Measurements from ENCODE around the gene FBXL14. TPM values are rescaled to one million over a fixed set of nuclear protein-coding genes. Genes with fewer than 3 reads are reported as not detected.
A peak's percentile ranks its signal among the peaks of the same experiment; 100 is the strongest.

Gene FBXL14
- total and polyA plus RNA-seq, 2 experiments from 2014 or later, result 1.9 to 9.3 TPM

DNA sequence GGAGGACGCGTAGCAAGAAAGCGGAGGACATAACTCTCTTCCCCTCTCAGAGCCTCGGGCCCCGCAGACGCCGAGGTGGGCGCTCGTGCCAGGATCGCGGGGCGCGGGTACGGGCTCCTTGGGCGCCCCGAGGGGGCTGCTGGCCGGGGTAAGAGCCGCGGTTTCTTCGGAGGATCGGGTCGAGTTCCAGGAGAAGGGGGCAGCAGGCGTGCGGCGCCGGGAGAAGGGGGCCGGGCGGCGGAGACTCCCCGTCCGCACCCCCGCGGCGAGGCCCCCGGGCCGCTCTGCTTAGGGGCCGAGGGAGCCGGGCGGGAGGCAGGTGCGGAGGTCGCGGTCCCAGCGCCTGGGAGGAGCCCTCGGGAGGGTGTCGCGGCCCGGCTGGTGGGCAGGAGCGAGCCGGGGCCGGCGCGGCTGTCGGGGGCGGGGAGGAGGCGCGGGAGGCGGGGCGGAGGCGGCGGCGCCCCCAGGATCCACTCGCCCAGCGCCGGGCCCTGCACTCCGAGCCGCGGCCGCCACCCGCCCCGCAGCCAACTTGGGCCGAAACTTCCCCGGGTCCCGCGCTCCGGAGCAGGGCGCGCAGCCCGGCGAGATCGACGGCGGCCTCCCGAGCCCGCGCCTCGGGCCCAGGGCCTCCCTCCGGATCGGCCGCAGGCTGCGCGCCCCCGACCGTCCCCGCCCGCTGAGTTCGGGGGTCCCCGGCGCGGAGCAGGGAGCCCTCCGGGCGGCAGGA is 64.4 kb downstream of the FBXL14 start:
- H3K79me2 ChIP-seq (ENCODE audit: insufficient read depth), result peaks cover 78% of the 10 kb centered on the region
- TF ChIP-seq EZH2 (IDR thresholded peaks at IDR 0.05; ENCODE audit: insufficient read depth, poor library complexity, severe bottlenecking), result no peak
- no peak for TF ChIP-seq EZH2phosphoT487 (IDR thresholded peaks at IDR 0.05; ENCODE audit: insufficient read depth, low read depth)
- no peaks in the 10 kb centered on the region for H3K27me3 ChIP-seq (replicated peaks; ENCODE audit: insufficient read depth)
- H3K27ac ChIP-seq, result peak overlapping the region; percentile 55
- peak; percentile 72 for DNase-seq
- H4K20me1 ChIP-seq (ENCODE audit: insufficient read depth), result peaks cover 2% of the 10 kb centered on the region; the same call in 1 of the 2 replicates
- H3K4me2 ChIP-seq (ENCODE audit: unreplicated experiment), result peak overlapping the region; percentile 84
- no peaks in the 10 kb centered on the region for H3K9me3 ChIP-seq (ENCODE audit: low read depth)
- H3K9ac ChIP-seq, result peak overlapping the region; percentile 81
- no peaks in the 10 kb centered on the region for H3K9me2 ChIP-seq (ENCODE audit: insufficient read depth)
- peak overlapping the region; percentile 72 for H3K4me3 ChIP-seq
- H3K4me1 ChIP-seq (ENCODE audit: insufficient read depth), result peaks cover 49% of the 10 kb centered on the region
- WGBS, 2 experiments (ENCODE audit: low coverage in 1 of 2, low lambda C conversion rate in 2 of 2, missing lambda C conversion rate in 2 of 2), result 2% methylated on average over 17 to 48 of the region's 101 CpGs
- H3F3A ChIP-seq (ENCODE audit: insufficient read depth), result peaks cover 51% of the 10 kb centered on the region
- in situ Hi-C loops (cut with MboI), result no loop called here
- peak overlapping the region; percentile 71 for H2AFZ ChIP-seq
- H3K36me3 ChIP-seq (ENCODE audit: low read depth), result no peaks in the 10 kb centered on the region

DNA sequence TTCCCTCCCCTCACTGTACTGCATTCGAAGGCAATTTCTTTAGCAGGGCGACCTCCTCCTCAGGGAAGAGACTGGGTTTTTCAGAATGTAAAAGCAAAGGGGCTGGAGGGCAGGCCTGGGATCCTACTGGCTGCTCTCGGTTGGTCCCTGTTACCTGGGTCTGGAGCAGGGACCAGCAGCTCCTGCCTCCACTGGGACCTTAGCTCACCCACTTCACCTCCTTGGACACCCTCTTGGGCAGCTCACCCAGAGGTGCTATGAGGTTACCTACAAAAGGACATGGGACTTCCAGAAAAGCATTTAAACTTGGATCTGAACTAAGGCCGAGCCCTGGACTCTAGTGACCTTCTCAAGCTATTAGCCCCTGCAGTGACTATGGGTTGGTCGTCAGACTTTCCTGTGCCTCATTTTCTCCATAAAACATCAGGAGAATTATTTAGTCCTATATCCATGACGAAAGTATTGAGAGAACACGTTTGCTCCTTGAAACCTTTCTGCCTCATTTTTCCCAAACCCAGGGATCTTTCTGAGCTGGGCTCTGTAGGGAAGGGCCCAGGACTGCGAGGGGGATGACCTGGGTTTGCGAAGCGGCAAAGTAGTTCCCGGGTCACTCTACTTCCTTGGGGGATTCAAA is 65.0 kb downstream of the FBXL14 start:
- H3F3A ChIP-seq (ENCODE audit: insufficient read depth), result peaks cover 44% of the 10 kb centered on the region
- H3K9ac ChIP-seq, result peak overlapping the region; percentile 81
- H3K4me1 ChIP-seq (ENCODE audit: insufficient read depth), result peaks cover 42% of the 10 kb centered on the region
- H3K9me3 ChIP-seq (ENCODE audit: low read depth), result no peaks in the 10 kb centered on the region
- no peaks in the 10 kb centered on the region for H3K36me3 ChIP-seq (ENCODE audit: low read depth)
- peak overlapping the region; percentile 84 for H3K4me2 ChIP-seq (ENCODE audit: unreplicated experiment)
- WGBS, 2 experiments (ENCODE audit: low coverage in 1 of 2, low lambda C conversion rate in 2 of 2, missing lambda C conversion rate in 2 of 2), result 41 to 42% methylated on average over 11 of the region's 11 CpGs
- no peak for TF ChIP-seq EZH2 (IDR thresholded peaks at IDR 0.05; ENCODE audit: insufficient read depth, poor library complexity, severe bottlenecking)
- TF ChIP-seq EZH2phosphoT487 (IDR thresholded peaks at IDR 0.05; ENCODE audit: insufficient read depth, low read depth), result no peak
- no peaks in the 10 kb centered on the region for H3K9me2 ChIP-seq (ENCODE audit: insufficient read depth)
- H4K20me1 ChIP-seq (ENCODE audit: insufficient read depth), result no peaks in the 10 kb centered on the region; the same call in 1 of the 2 replicates
- no peaks in the 10 kb centered on the region for H3K27me3 ChIP-seq (replicated peaks; ENCODE audit: insufficient read depth)
- peak; percentile 50 for DNase-seq
- H3K79me2 ChIP-seq (ENCODE audit: insufficient read depth), result peaks cover 72% of the 10 kb centered on the region
- in situ Hi-C loops (cut with MboI), result no loop called here
- H2AFZ ChIP-seq, result peak overlapping the region; percentile 71
- peak overlapping the region; percentile 55 for H3K27ac ChIP-seq
- peak overlapping the region; percentile 72 for H3K4me3 ChIP-seq

DNA sequence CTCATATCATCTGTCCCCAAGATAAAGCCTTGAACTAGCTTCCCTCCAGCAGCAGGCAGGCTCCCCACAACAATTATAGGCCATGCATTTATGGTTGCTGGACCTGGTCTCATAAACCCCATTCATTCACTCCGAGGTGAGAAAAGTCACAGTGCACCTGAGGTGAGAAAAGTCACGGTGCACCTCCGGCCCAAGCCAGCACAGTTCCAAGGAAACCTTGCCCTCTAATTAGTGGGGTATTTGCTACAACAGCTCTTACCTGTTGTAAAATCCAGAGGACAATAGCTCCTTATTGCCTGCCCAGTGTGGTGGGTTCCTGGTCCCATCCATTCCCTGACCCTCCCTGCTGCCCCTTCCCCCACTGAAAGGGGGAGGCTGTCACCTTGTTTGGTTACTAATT is 65.6 kb downstream of the FBXL14 start:
- Histone ChIP-seq H3K36me3 (ENCODE audit: low read depth) (no peaks in the 10 kb centered on the region), H3K27me3 (replicated peaks; ENCODE audit: insufficient read depth) (no peaks in the 10 kb centered on the region), H2AFZ (no peak overlapping the region), H3K9ac (peak overlapping the region; percentile 81), H3K9me3 (ENCODE audit: low read depth) (no peaks in the 10 kb centered on the region), H3K27ac (peak overlapping the region; percentile 82), H3F3A (ENCODE audit: insufficient read depth) (peaks cover 39% of the 10 kb centered on the region), H3K4me3 (peak overlapping the region; percentile 72; the same call in 1 of the 2 replicates), H3K4me2 (ENCODE audit: unreplicated experiment) (peak overlapping the region; percentile 84), H4K20me1 (ENCODE audit: insufficient read depth) (no peaks in the 10 kb centered on the region; the same call in 1 of the 2 replicates), H3K9me2 (ENCODE audit: insufficient read depth) (no peaks in the 10 kb centered on the region), H3K4me1 (ENCODE audit: insufficient read depth) (peaks cover 37% of the 10 kb centered on the region), H3K79me2 (ENCODE audit: insufficient read depth) (peaks cover 66% of the 10 kb centered on the region)
- 97 to 100% methylated on average over 3 of the region's 3 CpGs for WGBS, 2 experiments (ENCODE audit: low coverage in 1 of 2, low lambda C conversion rate in 2 of 2, missing lambda C conversion rate in 2 of 2)
- in situ Hi-C loops (cut with MboI), result no loop called here
- TF ChIP-seq EZH2phosphoT487 (IDR thresholded peaks at IDR 0.05; ENCODE audit: insufficient read depth, low read depth) (no peak), EZH2 (IDR thresholded peaks at IDR 0.05; ENCODE audit: insufficient read depth, poor library complexity, severe bottlenecking) (no peak)
- DNase-seq, result no peak

DNA sequence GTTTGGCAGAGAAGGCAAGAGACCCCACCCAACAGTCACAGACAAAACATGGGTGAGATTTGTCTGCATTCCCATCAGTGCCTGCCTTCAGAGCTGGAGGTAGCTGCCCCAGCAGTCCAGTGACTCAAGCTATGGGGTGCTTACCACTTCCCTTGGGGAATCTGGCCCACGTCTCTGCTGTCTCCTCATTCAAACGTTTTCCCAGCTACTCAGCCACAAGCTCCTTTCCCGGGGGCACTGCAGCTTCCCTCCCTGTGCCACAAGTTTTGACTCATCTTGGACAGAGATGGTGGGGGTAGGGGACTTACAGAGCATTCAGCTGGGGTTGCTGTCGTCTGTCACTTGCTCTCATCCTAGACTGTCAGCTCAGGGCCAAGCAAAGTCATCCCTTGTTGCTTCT is 66.6 kb downstream of the FBXL14 start:
- Histone ChIP-seq H2AFZ (peak overlapping the region; percentile 31; the same call in 1 of the 2 replicates), H3K4me2 (ENCODE audit: unreplicated experiment) (peak overlapping the region; percentile 82), H3K4me1 (ENCODE audit: insufficient read depth) (peaks cover 28% of the 10 kb centered on the region), H3K9me3 (ENCODE audit: low read depth) (no peaks in the 10 kb centered on the region), H3K27ac (peak overlapping the region; percentile 82), H3K27me3 (replicated peaks; ENCODE audit: insufficient read depth) (no peaks in the 10 kb centered on the region), H3K9me2 (ENCODE audit: insufficient read depth) (no peaks in the 10 kb centered on the region), H3K9ac (peak overlapping the region; percentile 65), H3K36me3 (ENCODE audit: low read depth) (no peaks in the 10 kb centered on the region), H3F3A (ENCODE audit: insufficient read depth) (peaks cover 29% of the 10 kb centered on the region), H4K20me1 (ENCODE audit: insufficient read depth) (no peaks in the 10 kb centered on the region), H3K79me2 (ENCODE audit: insufficient read depth) (peaks cover 56% of the 10 kb centered on the region), H3K4me3 (peak overlapping the region; percentile 40)
- in situ Hi-C loops (cut with MboI), result no loop called here
- no peak for TF ChIP-seq EZH2phosphoT487 (IDR thresholded peaks at IDR 0.05; ENCODE audit: insufficient read depth, low read depth)
- no peak for TF ChIP-seq EZH2 (IDR thresholded peaks at IDR 0.05; ENCODE audit: insufficient read depth, poor library complexity, severe bottlenecking)
- DNase-seq, result peak; percentile 98
- 1 to 2% methylated on average over 4 of the region's 4 CpGs for WGBS, 2 experiments (ENCODE audit: low coverage in 1 of 2, low lambda C conversion rate in 2 of 2, missing lambda C conversion rate in 2 of 2)

Measured in GM23248 (cell line).